Endothelial cell (in vitro differentiated cells): Measurements from ENCODE around the gene FUCA2. TPM values are rescaled to one million over a fixed set of nuclear protein-coding genes. Genes with fewer than 3 reads are reported as not detected.

ENCODE experiments used
- DNase-seq: peaks from one replicate; pipeline ENCODE4 v3.0.0; 2021; ENCODE audit warnings: low spot score
- H3K27ac Mint-ChIP-seq: one replicate; pipeline ENCODE4 v1.8.0; 2021; ENCODE audit warnings: mixed read lengths, inconsistent platforms; ENCODE audit not compliant: unreplicated experiment
- H3K27me3 Mint-ChIP-seq: one replicate; pipeline ENCODE4 v1.8.0; 2021; ENCODE audit warnings: mild to moderate bottlenecking, moderate library complexity, mixed read lengths, inconsistent platforms; ENCODE audit not compliant: unreplicated experiment
- H3K36me3 Mint-ChIP-seq: one replicate; pipeline ENCODE4 v1.8.0; 2021; ENCODE audit warnings: mild to moderate bottlenecking, low read depth, mixed read lengths, inconsistent platforms; ENCODE audit not compliant: unreplicated experiment
- H3K4me1 Mint-ChIP-seq: one replicate; pipeline ENCODE4 v1.8.0; 2021; ENCODE audit warnings: mild to moderate bottlenecking, mixed read lengths, inconsistent platforms; ENCODE audit not compliant: unreplicated experiment
- H3K4me3 Mint-ChIP-seq: one replicate; pipeline ENCODE4 v1.8.0; 2021; ENCODE audit warnings: mild to moderate bottlenecking, mixed read lengths, inconsistent platforms; ENCODE audit not compliant: unreplicated experiment
- H3K9me3 Mint-ChIP-seq: one replicate; pipeline ENCODE4 v1.8.0; 2021; ENCODE audit warnings: mixed read lengths, inconsistent platforms; ENCODE audit not compliant: unreplicated experiment
- CTCF ChIP-seq: fragments of 200-600 bp; sonication (generic); IDR thresholded peaks from one replicate; pipeline ENCODE4 v1.5.0; 2021; ENCODE audit warnings: antibody characterized with exemption; ENCODE audit not compliant: unreplicated experiment
- total RNA-seq: library from RNA; stranded (reverse); fragmentation: NEBNext Ultra II Directional; extraction: Animal tissue kit (Norgen Biotek cat#: 25700); gene quantifications from one replicate; pipeline ENCODE4 v1.2.1, GENCODE V29; 2021; ENCODE audit not compliant: unreplicated experiment

Gene FUCA2
- total RNA-seq, 1 donor from 2014 or later, result 31.0 TPM

- Mint-ChIP-seq H3K36me3 (peaks cover 3% of the 10 kb centered on the region), H3K9me3 (no peaks in the 10 kb centered on the region), H3K4me3 (peak overlapping the region; percentile 35), H3K27ac (no peak overlapping the region), H3K4me1 (peaks cover 6% of the 10 kb centered on the region), H3K27me3 (peaks cover 11% of the 10 kb centered on the region)
- no peak for DNase-seq
- TF ChIP-seq CTCF, result no peak
These were observed 26.9 kb upstream of the FUCA2 start for GRCh38 chr6:143538374-143538773.

- Mint-ChIP-seq H3K27me3 (peaks cover 11% of the 10 kb centered on the region), H3K4me1 (peaks cover 6% of the 10 kb centered on the region), H3K9me3 (no peaks in the 10 kb centered on the region), H3K27ac (no peak overlapping the region), H3K36me3 (peaks cover 3% of the 10 kb centered on the region), H3K4me3 (peak overlapping the region; percentile 67)
- DNase-seq, result peak; percentile 61
- TF ChIP-seq CTCF, result no peak
These were observed 25.6 kb upstream of the FUCA2 start for GRCh38 chr6:143536866-143537691.

GRCh38 chr6:143536461-143536865 lies 24.9 kb upstream of the FUCA2 start:
- no peaks in the 10 kb centered on the region for H3K9me3 Mint-ChIP-seq
- no peak for DNase-seq
- no peak overlapping the region for H3K27ac Mint-ChIP-seq
- TF ChIP-seq CTCF, result no peak
- H3K27me3 Mint-ChIP-seq, result peaks cover 11% of the 10 kb centered on the region
- peak overlapping the region; percentile 88 for H3K4me3 Mint-ChIP-seq
- H3K4me1 Mint-ChIP-seq, result peaks cover 6% of the 10 kb centered on the region
- H3K36me3 Mint-ChIP-seq, result peaks cover 3% of the 10 kb centered on the region

- Mint-ChIP-seq H3K4me3 (no peak overlapping the region), H3K27ac (no peak overlapping the region), H3K9me3 (no peaks in the 10 kb centered on the region), H3K4me1 (peaks cover 5% of the 10 kb centered on the region), H3K27me3 (peaks cover 11% of the 10 kb centered on the region), H3K36me3 (peaks cover 3% of the 10 kb centered on the region)
- no peak for TF ChIP-seq CTCF
- DNase-seq, result no peak
These were observed 23.7 kb upstream of the FUCA2 start for GRCh38 chr6:143535189-143535614.
